Panc1 (cell line): ENCODE measurements around the gene MAPKAPK5. TPM values are rescaled to one million over a fixed set of nuclear protein-coding genes. Genes with fewer than 3 reads are reported as not detected.
"Not testable (repeated sequence)": the region's sequence is repeated elsewhere in the genome, so short reads cannot be mapped to it uniquely, and the experiment has no call there.

Experiments used
- ATAC-seq: fragments of 200-7000 bp; cut with Tn5 transposase; 2 replicates; pipeline ENCODE4 v1.9.1; 2020; ENCODE audit warnings: mild to moderate bottlenecking, moderate library complexity
- BruUV-seq: library from RNA; stranded (reverse); fragments of 400-500 nt; replicated peaks from 2 replicates; lab custom pipeline; 2021; lab: Mats Ljungman, UMichigan
- CTCF ChIA-PET: fragments of 300-600 bp; sonication (Branson Sonifier 250); formaldehyde crosslinking; loops from one replicate; lab custom pipeline; 2022; ENCODE audit warnings: antibody characterized with exemption; lab: Charles Lee
- POLR2A ChIA-PET: fragments of 300-600 bp; sonication (Branson Sonifier 250); formaldehyde crosslinking; loops from one replicate; lab custom pipeline; 2022; ENCODE audit warnings: antibody characterized with exemption; lab: Charles Lee
- DNase-seq: peaks from one replicate; pipeline ENCODE4 v3.0.0-alpha.2; 2010; ENCODE audit warnings: low read depth, low spot score
- H3K27ac ChIP-seq: 2 replicates; pipeline ENCODE4 v1.5.1; 2011; ENCODE audit warnings: mild to moderate bottlenecking, low read length, inconsistent platforms
- H3K27me3 ChIP-seq: fragments of 200-500 bp; sonication (Bioruptor generic); 2 replicates; pipeline ENCODE4 v1.6.0; 2014; ENCODE audit warnings: low read length, inconsistent platforms; ENCODE audit not compliant: control insufficient read depth, insufficient read depth
- H3K36me3 ChIP-seq: fragments of 200-500 bp; sonication (Bioruptor generic); 2 replicates; pipeline ENCODE4 v1.5.1; 2014; ENCODE audit warnings: inconsistent platforms, mild to moderate bottlenecking, low read length, moderate library complexity; ENCODE audit not compliant: control insufficient read depth, insufficient read depth
- H3K4me1 ChIP-seq: 2 replicates; pipeline ENCODE4 v1.5.1; 2011; ENCODE audit warnings: inconsistent platforms, mild to moderate bottlenecking, low read length, moderate library complexity; ENCODE audit not compliant: control insufficient read depth, insufficient read depth
- H3K4me3 ChIP-seq, 2 experiments: 2 replicates each; pipeline ENCODE4 v1.5.1; 2011 to 2012; ENCODE audit warnings: low read depth in 2 of 2, low read length in 2 of 2, mild to moderate bottlenecking in 2 of 2, inconsistent platforms in 1 of 2, moderate library complexity in 1 of 2
- H3K9me3 ChIP-seq: fragments of 200-500 bp; sonication (Bioruptor generic); 2 replicates; pipeline ENCODE4 v1.5.1; 2014; ENCODE audit warnings: low read depth, mild to moderate bottlenecking, inconsistent platforms, low read length, moderate library complexity; ENCODE audit not compliant: control insufficient read depth, insufficient read depth
- CTCF ChIP-seq: fragments of 450-650 bp; IDR thresholded peaks from 2 replicates; pipeline ENCODE4 v1.5.1; 2017; ENCODE audit warnings: mild to moderate bottlenecking
- POLR2AphosphoS5 ChIP-seq: IDR thresholded peaks from 2 replicates; pipeline ENCODE4 v1.6.1; 2012; ENCODE audit warnings: mild to moderate bottlenecking, low read depth, low read length, moderate library complexity
- REST ChIP-seq, 2 experiments: IDR thresholded peaks; 2 replicates each; pipeline ENCODE4 v1.6.1; 2011 to 2012; ENCODE audit warnings: low read depth in 2 of 2, control low read depth in 1 of 2, low read length in 1 of 2, mild to moderate bottlenecking in 1 of 2, moderate library complexity in 1 of 2; ENCODE audit not compliant: insufficient read depth in 1 of 2
- SIN3A ChIP-seq: IDR thresholded peaks from 2 replicates; pipeline ENCODE4 v1.6.1; 2012; ENCODE audit warnings: low read depth, mild to moderate bottlenecking, low read length, moderate library complexity, borderline replicate concordance; ENCODE audit not compliant: insufficient read depth
- TCF7L2 ChIP-seq: IDR thresholded peaks from 2 replicates; pipeline ENCODE4 v1.6.1; 2011; ENCODE audit warnings: mild to moderate bottlenecking, low read depth, low read length, inconsistent platforms
- in situ Hi-C: cut with HindIII; loops from 2 replicates; pipeline ENCODE4 v1.10.0; 2016; ENCODE audit warnings: low sequenced_read_pairs, low pct_unique_long_range_greater_than_20kb
- intact Hi-C: fragments of 100-400 bp; cut with micrococcal nuclease; formaldehyde crosslinking; loops from one replicate; pipeline ENCODE4 v1.10.0; 2022; ENCODE audit not compliant: unreplicated experiment
- total RNA-seq: library from RNA; stranded (reverse); gene quantifications from one replicate; pipeline ENCODE4 v1.2.1, GENCODE V29; 2021; ENCODE audit not compliant: unreplicated experiment

Gene MAPKAPK5
- total RNA-seq, 1 experiment from 2014 or later = 49.7 TPM

GRCh38 chr12:111823891-111824290 is 18.1 kb upstream of the MAPKAPK5 start:
- Histone ChIP-seq H3K4me1 (peaks cover 2% of the 10 kb centered on the region; the same call in 1 of the 2 replicates), H3K27ac (no peak overlapping the region), H3K27me3 (no peaks in the 10 kb centered on the region; the same call in 1 of the 2 replicates), H3K4me3 (no peak overlapping the region), H3K9me3 (no peaks in the 10 kb centered on the region), H3K36me3 (no peaks in the 10 kb centered on the region)
- intact Hi-C loops (no loop called here), in situ Hi-C loops (no loop called here)
- BruUV-seq = no TSS peak
- DNase-seq (no peak), ATAC-seq (no peak)
- ChIA-PET CTCF (interaction anchor here (0.7 kb wide), 1 partner anchor 77 kb away, joined by 3 read pairs; no protein-coding TSS in a partner anchor), POLR2A (no interaction called here)
- TF ChIP-seq TCF7L2 (0 out of 2 replicates have a peak, but pooled peaks have one; percentile 14), REST (IDR thresholded peaks at IDR 0.05; ENCODE audit: insufficient read depth in 1 of 2, low read depth in 2 of 2, low read length in 1 of 2) (no peak)

- H3K27ac ChIP-seq, H3K27me3 ChIP-seq, H3K9me3 ChIP-seq, H3K4me3 ChIP-seq, in situ Hi-C loops, H3K4me1 ChIP-seq, intact Hi-C loops, BruUV-seq, DNase-seq, POLR2A ChIA-PET, H3K36me3 ChIP-seq: not testable (repeated sequence)
- 0 out of 2 replicates have a peak, but pooled peaks have one; percentile 44 for ATAC-seq
- CTCF ChIA-PET = interaction anchor here (1.3 kb wide), 1 partner anchor 9 kb away, joined by 3 read pairs; no protein-coding TSS in a partner anchor
- peak; percentile 60 for TF ChIP-seq CTCF
These were observed 17.7 kb upstream of the MAPKAPK5 start for GRCh38 chr12:111824312-111824711.

- POLR2A ChIA-PET = interaction anchor here (0.6 kb wide), 1 partner anchor 9 kb away, joined by 6 read pairs; no protein-coding TSS in a partner anchor
- peak; percentile 65 for ATAC-seq
- Histone ChIP-seq H3K9me3 (no peaks in the 10 kb centered on the region), H3K4me1 (peaks cover 2% of the 10 kb centered on the region; the same call in 1 of the 2 replicates), H3K27ac (no peak overlapping the region), H3K4me3 (no peak overlapping the region), H3K36me3 (no peaks in the 10 kb centered on the region), H3K27me3 (no peaks in the 10 kb centered on the region; the same call in 1 of the 2 replicates)
- in situ Hi-C loops = no loop called here
- TF ChIP-seq CTCF = no peak
- no peak for TF ChIP-seq SIN3A
- TF ChIP-seq REST (IDR thresholded peaks at IDR 0.05; ENCODE audit: insufficient read depth in 1 of 2, low read depth in 2 of 2, low read length in 1 of 2) = no peak
- TF ChIP-seq POLR2AphosphoS5 = no peak
- no peak for TF ChIP-seq TCF7L2
- CTCF ChIA-PET = interaction anchor here (1.3 kb wide), 1 partner anchor 11 kb away, joined by 3 read pairs; no protein-coding TSS in a partner anchor
- DNase-seq = no peak
- no TSS peak for BruUV-seq
- intact Hi-C loops = no loop called here
These were observed 16.5 kb upstream of the MAPKAPK5 start for GRCh38 chr12:111825509-111825908.
